ENCODE results near the gene RAD51B.

The RAD51B gene

GRCh38 chr14:68611599-68611998 lies 792.0 kb downstream of the RAD51B start:
- no peak for DNase-seq

- no peak for DNase-seq
These were observed 792.5 kb downstream of the RAD51B start for GRCh38 chr14:68612049-68612448.

- DNase-seq: no peak
These were observed 796.8 kb downstream of the RAD51B start for GRCh38 chr14:68616221-68616902.

GRCh38 chr14:68619790-68620574 lies 800.4 kb downstream of the RAD51B start:
- DNase-seq: no peak

- DNase-seq: no peak
These were observed 802.1 kb downstream of the RAD51B start for GRCh38 chr14:68621400-68622365.

GRCh38 chr14:68622856-68623255 lies 803.3 kb downstream of the RAD51B start:
- DNase-seq: no peak

GRCh38 chr14:68623307-68623706 lies 803.7 kb downstream of the RAD51B start:
- no peak for DNase-seq

- no peak for DNase-seq
These were observed 804.2 kb downstream of the RAD51B start for GRCh38 chr14:68623826-68624225.

- DNase-seq: no peak
These were observed 805.1 kb downstream of the RAD51B start for GRCh38 chr14:68624541-68625220.

- DNase-seq: no peak
These were observed 805.9 kb downstream of the RAD51B start for GRCh38 chr14:68625366-68626090.

GRCh38 chr14:68626386-68626785 lies 806.8 kb downstream of the RAD51B start:
- DNase-seq: no peak

GRCh38 chr14:68627050-68627867 lies 807.7 kb downstream of the RAD51B start:
- no peak for DNase-seq

- DNase-seq: peak; percentile 62
These were observed 808.5 kb downstream of the RAD51B start for GRCh38 chr14:68627868-68628604.

GRCh38 chr14:68628605-68629310 lies 809.2 kb downstream of the RAD51B start:
- DNase-seq: peak; percentile 43

GRCh38 chr14:68630081-68630571 lies 810.5 kb downstream of the RAD51B start:
- DNase-seq: no peak

GRCh38 chr14:68630611-68631393 lies 811.2 kb downstream of the RAD51B start:
- DNase-seq: no peak

GRCh38 chr14:68631394-68632053 lies 811.9 kb downstream of the RAD51B start:
- no peak for DNase-seq
